HL-60 (cell line): ENCODE results near the gene EIF4G3.

Experiments
- CTCF ChIP-seq: IDR thresholded peaks from one replicate; pipeline ENCODE4 v1.5.1; 2011; ENCODE audit warnings: low read length, control low read depth, inconsistent platforms; ENCODE audit not compliant: insufficient read depth
- GABPA ChIP-seq: IDR thresholded peaks from 2 replicates; pipeline ENCODE4 v1.6.1; 2012; ENCODE audit warnings: low read depth
- POLR2AphosphoS5 ChIP-seq: IDR thresholded peaks from 2 replicates; pipeline ENCODE4 v1.6.1; 2012; ENCODE audit warnings: low read depth
- REST ChIP-seq: IDR thresholded peaks from 2 replicates; pipeline ENCODE4 v1.6.1; 2012; ENCODE audit warnings: low read depth; ENCODE audit not compliant: insufficient replicate concordance

GRCh38 chr1:20837554-20838192, 339.0 kb downstream of the EIF4G3 start:
- TF ChIP-seq POLR2AphosphoS5 (no peak), CTCF (no peak), GABPA (no peak), REST (no peak)
